Neural cell (in vitro differentiated cells): ENCODE measurements around the gene TFR2. TPM values are rescaled to one million over a fixed set of nuclear protein-coding genes. Genes with fewer than 3 reads are reported as not detected.

Source experiments
- H2AFZ ChIP-seq: fragments of 200-600, 300-800 bp; sonication (generic), shearing (Covaris generic); 2 replicates; pipeline ENCODE4 v1.6.0; 2014; ENCODE audit warnings: low read depth, mild to moderate bottlenecking, antibody characterized with exemption, low read length, moderate library complexity
- H3F3A ChIP-seq: fragments of 200-600 bp; shearing (Covaris generic); 2 replicates; pipeline ENCODE4 v1.6.1; 2016; ENCODE audit warnings: mild to moderate bottlenecking, moderate library complexity, mixed read lengths, antibody characterized with exemption, low read length; ENCODE audit not compliant: insufficient read depth, poor library complexity, severe bottlenecking
- H3K27ac ChIP-seq: fragments of 200-600, 300-800 bp; sonication (generic), shearing (Covaris generic); 2 replicates; pipeline ENCODE4 v1.5.1; 2014; ENCODE audit warnings: mild to moderate bottlenecking, low read length, moderate library complexity
- H3K27me3 ChIP-seq: fragments of 300-800, 200-600 bp; sonication (generic), shearing (Covaris generic); 2 replicates; pipeline ENCODE4 v1.6.0; 2014; ENCODE audit warnings: mild to moderate bottlenecking, low read depth, low read length, moderate library complexity; ENCODE audit not compliant: insufficient read depth
- H3K36me3 ChIP-seq: fragments of 300-800, 200-600 bp; sonication (generic), shearing (Covaris generic); 2 replicates; pipeline ENCODE4 v1.5.1; 2014; ENCODE audit warnings: mild to moderate bottlenecking, antibody characterized with exemption, low read length, moderate library complexity; ENCODE audit not compliant: insufficient read depth
- H3K4me2 ChIP-seq: fragments of 300-800, 200-600 bp; sonication (generic), shearing (Covaris generic); 2 replicates; pipeline ENCODE4 v1.6.0; 2014; ENCODE audit warnings: mild to moderate bottlenecking, low read length
- H3K4me3 ChIP-seq: fragments of 300-800, 200-600 bp; sonication (generic), shearing (Covaris generic); 2 replicates; pipeline ENCODE4 v1.5.1; 2014; ENCODE audit warnings: mild to moderate bottlenecking, low read length, moderate library complexity
- H3K79me2 ChIP-seq: fragments of 200-600 bp; shearing (Covaris generic); replicated peaks from 2 replicates; pipeline ENCODE4 v1.6.0; 2014; ENCODE audit warnings: mild to moderate bottlenecking, low read length, moderate library complexity; ENCODE audit not compliant: insufficient read depth
- H3K9ac ChIP-seq: fragments of 300-800, 200-600 bp; sonication (generic), shearing (Covaris generic); 2 replicates; pipeline ENCODE4 v1.6.1; 2016; ENCODE audit warnings: mild to moderate bottlenecking, low read length, mixed read lengths
- H3K9me2 ChIP-seq: fragments of 200-600 bp; shearing (Covaris generic); 2 replicates; pipeline ENCODE4 v1.6.1; 2016; ENCODE audit warnings: mild to moderate bottlenecking, low read length, mixed read lengths; ENCODE audit not compliant: insufficient read depth
- H3K9me3 ChIP-seq: fragments of 200-600, 300-800 bp; sonication (generic), shearing (Covaris generic); 2 replicates; pipeline ENCODE4 v1.6.1; 2016; ENCODE audit warnings: mild to moderate bottlenecking, mixed run types, low read length, moderate library complexity, mixed read lengths
- H4K20me1 ChIP-seq: fragments of 200-600 bp; shearing (Covaris generic); 2 replicates; pipeline ENCODE4 v1.6.1; 2016; ENCODE audit warnings: mild to moderate bottlenecking, mixed run types; ENCODE audit not compliant: insufficient read depth
- CTCF ChIP-seq: fragments of 450-650 bp; IDR thresholded peaks from 2 replicates; pipeline ENCODE4 v1.5.1; 2014; ENCODE audit warnings: antibody characterized with exemption, mild to moderate bottlenecking, moderate library complexity; ENCODE audit not compliant: poor library complexity, severe bottlenecking
- EP300 ChIP-seq: fragments of 450-650 bp; conservative IDR thresholded peaks from 2 replicates; pipeline ENCODE4 v1.6.1; 2014; ENCODE audit warnings: antibody characterized with exemption, mild to moderate bottlenecking, moderate library complexity; ENCODE audit not compliant: poor library complexity, severe bottlenecking
- EZH2 ChIP-seq: fragments of 200-600, 300-800 bp; shearing (Covaris generic), sonication (generic); IDR thresholded peaks from 2 replicates; pipeline ENCODE4 v1.6.1; 2014; ENCODE audit warnings: antibody characterized with exemption, low read length, borderline replicate concordance, mild to moderate bottlenecking; ENCODE audit not compliant: insufficient read depth, poor library complexity, severe bottlenecking
- MXI1 ChIP-seq: fragments of 450-650 bp; conservative IDR thresholded peaks from 2 replicates; pipeline ENCODE4 v1.6.1; 2014; ENCODE audit warnings: antibody characterized with exemption, mild to moderate bottlenecking; ENCODE audit not compliant: poor library complexity, severe bottlenecking
- POLR2AphosphoS5 ChIP-seq: IDR thresholded peaks from 2 replicates; pipeline ENCODE4 v1.6.1; 2012
- RAD21 ChIP-seq: fragments of 450-650 bp; conservative IDR thresholded peaks from 2 replicates; pipeline ENCODE4 v1.6.1; 2014; ENCODE audit warnings: antibody characterized with exemption, mild to moderate bottlenecking, moderate library complexity
- REST ChIP-seq: IDR thresholded peaks from 2 replicates; pipeline ENCODE4 v1.6.1; 2012; ENCODE audit warnings: borderline replicate concordance
- SMC3 ChIP-seq: fragments of 450-650 bp; conservative IDR thresholded peaks from 2 replicates; pipeline ENCODE4 v1.6.1; 2014; ENCODE audit warnings: antibody characterized with exemption, mild to moderate bottlenecking, moderate library complexity; ENCODE audit not compliant: poor library complexity
- TAF1 ChIP-seq: IDR thresholded peaks from 2 replicates; pipeline ENCODE4 v1.6.1; 2012; ENCODE audit warnings: low read depth
- polyA plus RNA-seq: library from polyadenylated mRNA; depleted of rRNA; stranded (reverse); fragments of >200 nt; gene quantifications from 2 replicates; pipeline ENCODE4 v1.2.3, GENCODE V29; 2014

The TFR2 gene
- polyA plus RNA-seq, 1 donor from 2014 or later, result 21.0 TPM

GRCh38 chr7:100649826-100650565 lies 8.6 kb upstream of the TFR2 start:
- H3F3A ChIP-seq, result no peaks in the 10 kb centered on the region
- TF ChIP-seq RAD21, result no peak
- TF ChIP-seq TAF1, result no peak
- no peak overlapping the region for H3K27ac ChIP-seq
- H3K4me2 ChIP-seq, result no peak overlapping the region
- H3K36me3 ChIP-seq, result peaks cover 8% of the 10 kb centered on the region
- H2AFZ ChIP-seq, result no peak overlapping the region
- H3K4me3 ChIP-seq, result no peak overlapping the region
- no peaks in the 10 kb centered on the region for H3K9me3 ChIP-seq
- no peaks in the 10 kb centered on the region for H3K27me3 ChIP-seq
- no peaks in the 10 kb centered on the region for H3K9me2 ChIP-seq
- no peaks in the 10 kb centered on the region for H4K20me1 ChIP-seq
- H3K79me2 ChIP-seq, result no peaks in the 10 kb centered on the region
- no peak overlapping the region for H3K9ac ChIP-seq

- Histone ChIP-seq H4K20me1 (no peaks in the 10 kb centered on the region), H3K9ac (no peak overlapping the region), H2AFZ (no peak overlapping the region), H3K4me2 (no peak overlapping the region), H3K27ac (no peak overlapping the region), H3F3A (no peaks in the 10 kb centered on the region), H3K79me2 (no peaks in the 10 kb centered on the region), H3K9me2 (no peaks in the 10 kb centered on the region), H3K9me3 (no peaks in the 10 kb centered on the region), H3K4me3 (no peak overlapping the region), H3K36me3 (no peaks in the 10 kb centered on the region), H3K27me3 (no peaks in the 10 kb centered on the region)
- TF ChIP-seq RAD21, result no peak
- no peak for TF ChIP-seq REST
- TF ChIP-seq POLR2AphosphoS5, result no peak
- TF ChIP-seq MXI1, result no peak
- TF ChIP-seq CTCF, result no peak
- TF ChIP-seq SMC3, result no peak
- TF ChIP-seq TAF1, result no peak
- no peak for TF ChIP-seq EZH2
- TF ChIP-seq EP300, result no peak
Measured at GRCh38 chr7:100642534-100642907, 1.2 kb upstream of the TFR2 start.
